HG03196 (cell line): ENCODE data around the gene RILPL1.
"Not testable (repeated sequence)": the region's sequence is repeated elsewhere in the genome, so short reads cannot be mapped to it uniquely, and the experiment has no call there.

ENCODE experiments used
- ATAC-seq: cut with Tn5 transposase; IDR thresholded peaks from one replicate; pipeline ENCODE4 v1.9.1; 2021; ENCODE audit not compliant: unreplicated experiment

The RILPL1 gene

DNA sequence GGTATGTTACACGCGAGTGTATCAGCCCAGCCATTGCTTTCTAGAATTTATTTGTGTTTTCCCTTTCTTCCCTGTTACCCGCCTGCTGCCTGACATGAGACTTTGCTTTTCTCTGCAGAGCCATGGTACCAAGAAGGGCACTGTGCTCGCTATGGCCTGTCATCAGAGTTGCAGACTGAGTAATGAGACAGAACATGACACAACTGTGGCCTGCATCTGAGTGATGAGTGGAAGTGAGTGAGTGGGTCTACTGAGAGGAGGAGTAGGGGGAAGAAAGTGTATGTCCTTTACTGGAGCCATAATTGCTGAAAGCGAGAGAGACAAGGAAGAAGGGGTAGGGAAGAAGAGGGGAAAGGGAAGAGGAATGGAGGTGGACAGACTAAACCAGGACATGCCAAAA, 2.9 kb downstream of the RILPL1 start:
- no peak for ATAC-seq

GRCh38 chr12:123529686-123530085, 3.8 kb downstream of the RILPL1 start:
- no peak for ATAC-seq

- ATAC-seq = no peak
These were observed 4.7 kb downstream of the RILPL1 start for GRCh38 chr12:123528858-123529257.

DNA sequence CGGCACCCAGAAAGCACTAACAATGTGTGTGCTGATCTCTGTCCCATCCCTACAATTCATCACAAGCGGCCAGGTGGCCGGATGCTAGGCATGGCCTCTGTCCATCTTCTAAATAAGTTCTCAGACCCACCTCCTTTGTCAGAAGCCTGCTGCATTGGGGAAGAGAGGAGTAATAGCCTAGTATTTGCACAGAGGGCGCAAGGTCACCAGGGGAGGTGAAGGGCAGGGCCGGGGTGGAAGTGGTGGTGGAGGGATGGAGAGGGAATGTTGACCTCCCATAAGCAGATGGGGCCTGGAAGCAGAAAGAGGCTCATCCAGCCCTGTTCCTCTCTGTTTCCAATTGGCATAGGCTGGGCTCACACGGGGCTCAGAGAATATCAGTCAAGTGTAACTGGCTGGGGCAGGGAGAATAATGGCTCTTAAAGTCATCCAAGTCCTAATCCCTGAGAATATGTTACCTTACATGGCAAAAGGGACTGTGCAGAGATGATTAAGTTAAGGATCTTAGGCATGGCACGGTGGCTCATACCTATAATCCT, 6.9 kb downstream of the RILPL1 start:
- no peak for ATAC-seq

DNA sequence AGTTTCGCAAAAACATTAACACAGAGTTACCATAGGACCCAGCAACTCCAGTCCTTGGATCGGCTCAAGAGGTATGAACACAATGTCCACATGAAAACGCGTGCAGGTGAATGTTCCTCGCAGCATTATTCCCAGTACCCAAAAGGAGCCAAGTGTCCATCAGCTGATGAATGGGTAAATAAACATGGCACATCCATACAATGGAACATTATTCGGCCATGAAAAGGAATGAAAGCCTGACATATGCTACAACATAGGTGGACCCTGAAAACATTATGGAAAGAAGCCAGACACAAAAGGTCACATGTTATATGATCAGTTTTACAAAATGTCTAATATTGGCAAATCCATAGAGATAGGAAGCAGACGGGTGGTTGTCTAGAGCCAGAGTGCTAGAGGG, 9.1 kb downstream of the RILPL1 start:
- ATAC-seq = no peak

DNA sequence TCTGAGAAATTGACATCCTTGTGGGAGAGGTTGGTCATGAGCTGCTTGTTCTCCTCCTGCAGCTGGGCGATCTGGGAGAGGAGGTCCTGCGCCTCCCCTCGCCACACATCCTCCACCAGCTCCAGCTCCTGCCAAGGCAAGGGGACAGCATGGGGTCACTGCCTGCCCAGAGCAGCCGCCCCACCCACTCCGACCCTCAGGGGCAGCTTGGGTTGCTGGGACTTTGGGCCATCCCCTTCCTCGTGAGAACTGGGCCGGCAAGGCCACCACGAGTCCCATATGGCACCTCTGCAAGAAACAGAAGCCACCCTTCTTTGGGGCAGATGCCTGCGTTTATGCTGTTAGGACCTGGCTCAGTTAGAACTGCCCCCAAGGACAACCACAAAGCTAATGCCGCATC, 10.0 kb downstream of the RILPL1 start:
- ATAC-seq = no peak

DNA sequence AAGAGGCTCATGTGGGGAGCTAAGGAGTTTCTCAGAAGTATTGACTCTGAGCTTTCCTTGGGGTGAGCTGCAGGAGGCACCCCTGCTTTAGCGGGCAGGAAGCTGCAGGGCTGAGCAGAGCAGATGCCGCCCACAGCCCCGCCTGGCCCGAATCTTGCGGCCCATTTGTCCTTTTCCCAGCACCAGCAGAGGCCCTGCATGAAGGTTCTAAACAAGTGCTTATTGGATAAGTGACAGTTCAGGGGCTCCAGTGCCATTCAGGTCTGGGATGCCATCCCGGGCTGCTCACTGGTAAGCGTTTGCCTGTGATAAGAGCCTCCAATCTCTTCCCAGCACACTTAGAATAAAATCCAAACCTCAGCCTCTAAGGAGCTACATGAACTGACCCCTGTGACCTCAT, 11.4 kb downstream of the RILPL1 start:
- no peak for ATAC-seq

DNA sequence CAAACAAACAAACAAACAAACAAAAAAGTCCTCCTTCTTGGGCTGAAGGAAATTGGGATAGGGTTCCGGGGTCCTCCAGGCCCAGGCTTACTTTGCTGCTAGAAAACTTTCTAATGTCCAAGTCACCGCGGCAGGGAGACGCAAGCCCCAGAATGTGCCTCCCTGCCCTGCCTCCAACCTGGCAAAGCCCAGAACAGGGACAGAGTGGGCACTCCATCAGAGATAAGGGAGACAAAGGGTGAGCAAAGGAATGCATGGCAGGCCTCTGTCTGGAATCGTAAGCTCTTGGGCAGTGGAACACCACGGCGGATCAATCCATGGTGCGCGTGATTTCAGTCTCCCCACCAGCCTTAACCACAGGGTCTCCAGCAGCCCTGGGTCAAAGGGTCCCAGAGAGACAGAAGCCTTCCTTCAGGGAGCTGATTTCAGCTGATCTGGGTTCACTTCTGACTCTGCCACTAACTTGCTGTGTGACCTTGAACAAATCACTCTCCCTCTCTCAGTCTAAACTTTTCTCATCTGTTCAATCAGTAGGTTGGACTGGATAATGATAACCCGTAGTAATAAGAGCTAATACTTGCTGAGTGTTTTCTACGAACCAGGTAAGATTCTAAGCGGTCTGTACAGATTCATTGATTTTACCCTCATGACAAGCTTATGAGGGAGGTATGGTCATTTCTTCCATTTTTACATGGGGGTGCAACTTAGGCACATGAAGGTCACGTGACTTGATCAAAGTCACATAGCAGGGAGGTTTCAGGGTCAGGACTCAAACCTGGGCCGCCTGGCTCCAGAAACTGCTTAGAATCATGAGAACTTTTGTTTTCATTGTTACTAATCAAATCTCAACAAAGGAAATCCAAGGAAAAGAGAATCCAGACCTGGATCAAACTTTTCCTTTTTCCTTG, 12.7 kb downstream of the RILPL1 start:
- no peak for ATAC-seq

GRCh38 chr12:123519141-123520001, 14.1 kb downstream of the RILPL1 start:
- no peak for ATAC-seq

- ATAC-seq = no peak
These were observed 17.2 kb downstream of the RILPL1 start for GRCh38 chr12:123516216-123516780.

- ATAC-seq = not testable (repeated sequence)
These were observed 18.8 kb downstream of the RILPL1 start for GRCh38 chr12:123514582-123515221.

- no peak for ATAC-seq
These were observed 19.7 kb downstream of the RILPL1 start for GRCh38 chr12:123513805-123514204.

DNA sequence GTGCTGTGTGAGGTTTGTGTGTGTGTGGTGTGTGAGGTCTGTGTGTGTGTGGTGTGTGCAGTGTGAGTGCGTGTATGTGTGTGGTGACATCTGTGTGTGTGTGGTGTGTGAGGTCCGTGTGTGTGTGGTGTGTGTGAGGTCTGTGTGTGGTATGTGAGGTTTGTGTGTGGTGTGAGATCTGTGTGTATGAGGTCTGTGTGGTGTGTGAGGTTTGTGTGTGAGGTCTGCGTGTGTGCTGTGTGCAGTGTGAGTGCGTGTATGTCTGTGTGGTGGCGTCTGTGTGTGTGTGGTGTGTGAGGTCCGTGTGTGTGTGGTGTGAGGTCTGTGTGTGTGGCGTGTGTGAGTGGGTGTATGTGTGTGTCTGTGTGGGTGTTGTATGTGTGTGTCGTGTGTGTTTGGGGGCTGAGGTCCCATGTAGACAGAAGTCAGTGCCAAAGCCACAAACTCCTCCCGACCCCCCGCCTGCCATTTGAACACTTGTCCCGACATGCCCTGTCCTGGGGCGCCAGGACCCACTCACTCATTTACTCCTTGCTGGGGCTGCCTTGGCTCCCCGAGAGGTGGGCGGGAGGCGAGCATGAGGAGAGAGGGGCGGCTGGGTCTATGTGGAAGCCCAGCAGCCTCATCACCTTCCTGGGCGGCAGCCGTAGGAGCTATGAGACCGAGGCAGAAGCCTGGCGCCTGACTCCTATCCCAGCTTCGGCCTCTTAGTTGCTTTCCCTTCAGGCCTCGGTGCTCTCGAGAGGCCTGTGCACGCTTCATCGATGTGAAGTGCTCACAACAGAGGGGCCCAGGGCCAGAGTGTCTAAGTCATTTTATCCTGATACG, 20.5 kb downstream of the RILPL1 start:
- ATAC-seq = no peak

DNA sequence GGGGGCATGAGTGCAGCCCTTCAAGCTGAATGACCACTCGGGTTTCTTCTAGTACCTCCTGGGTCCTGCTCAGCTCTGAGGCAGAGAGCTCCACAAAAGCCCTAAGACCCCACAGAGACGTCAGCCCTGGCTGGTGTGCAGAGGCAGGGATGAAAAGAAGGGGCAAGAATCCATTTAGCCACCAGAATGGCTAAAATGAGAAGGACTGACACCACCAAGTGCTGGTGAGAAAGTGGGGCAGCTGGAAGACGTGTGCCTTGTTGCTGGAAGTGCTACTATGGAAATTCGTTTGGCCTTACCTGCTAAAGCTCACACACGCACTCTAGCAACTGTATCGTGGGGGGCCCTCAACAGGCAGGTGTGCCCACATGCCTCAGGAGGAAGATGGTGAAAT, 26.7 kb downstream of the RILPL1 start:
- no peak for ATAC-seq

DNA sequence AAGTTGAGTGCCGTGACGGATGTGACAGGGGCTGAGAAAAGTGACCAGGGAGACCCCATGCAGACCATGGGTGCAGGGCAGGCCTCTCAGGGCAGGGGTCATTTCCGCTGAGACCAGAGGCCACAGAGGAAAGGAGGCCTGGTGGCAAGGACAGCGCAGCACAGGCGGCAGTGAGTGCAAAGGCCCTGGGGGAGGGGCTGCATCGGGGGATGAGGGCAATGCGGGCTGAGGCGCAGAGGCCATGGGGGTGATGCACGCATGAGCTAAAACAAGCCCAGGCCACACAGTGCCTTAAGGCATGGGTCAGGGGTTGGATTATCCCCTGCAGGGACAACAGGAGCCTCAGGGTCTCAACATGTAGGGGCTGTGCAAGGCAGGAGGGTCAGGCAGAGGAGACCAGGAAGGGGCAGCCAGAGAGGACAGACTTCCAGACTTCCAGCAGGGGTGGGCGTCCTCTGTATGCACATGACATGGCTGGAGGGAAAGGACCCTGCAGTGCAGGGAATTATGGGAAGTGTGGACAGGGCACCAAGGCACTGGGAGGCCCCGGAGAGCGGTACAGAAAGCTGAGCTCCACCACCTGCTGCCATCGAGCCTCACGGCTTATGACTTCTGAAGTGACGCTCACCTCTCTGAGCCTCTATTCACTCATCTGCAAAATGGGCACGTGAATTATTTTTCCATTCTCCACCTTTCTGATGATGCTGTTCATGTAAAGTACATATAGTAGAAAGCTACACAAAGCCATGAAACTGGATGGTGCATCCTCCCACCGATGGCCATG, 27.3 kb downstream of the RILPL1 start:
- no peak for ATAC-seq

DNA sequence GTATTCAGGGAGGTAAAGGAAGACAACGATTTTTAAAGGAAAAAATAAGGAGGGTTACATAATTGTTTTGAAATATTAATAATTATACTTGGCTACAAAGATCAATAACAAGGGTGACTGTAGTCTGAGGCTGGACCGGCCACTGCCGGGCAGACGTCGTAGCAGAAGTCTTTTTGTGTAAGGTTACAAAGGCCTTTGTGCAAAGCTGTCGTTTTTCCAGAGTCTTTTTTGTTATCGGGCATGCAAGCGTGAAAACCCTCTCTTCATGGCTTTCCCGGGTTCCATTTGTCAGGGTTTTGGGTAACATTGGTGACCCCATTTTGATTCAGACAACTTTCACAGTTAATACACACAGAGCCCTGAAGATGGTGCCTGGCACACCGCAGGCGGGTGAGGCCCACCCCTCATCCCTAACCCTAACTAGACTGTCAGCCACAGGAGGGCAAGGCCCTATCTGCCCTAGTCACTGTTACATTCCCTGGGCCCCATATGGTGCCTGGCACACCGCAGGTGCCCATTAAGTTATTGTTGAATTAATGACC, 31.3 kb downstream of the RILPL1 start:
- no peak for ATAC-seq

DNA sequence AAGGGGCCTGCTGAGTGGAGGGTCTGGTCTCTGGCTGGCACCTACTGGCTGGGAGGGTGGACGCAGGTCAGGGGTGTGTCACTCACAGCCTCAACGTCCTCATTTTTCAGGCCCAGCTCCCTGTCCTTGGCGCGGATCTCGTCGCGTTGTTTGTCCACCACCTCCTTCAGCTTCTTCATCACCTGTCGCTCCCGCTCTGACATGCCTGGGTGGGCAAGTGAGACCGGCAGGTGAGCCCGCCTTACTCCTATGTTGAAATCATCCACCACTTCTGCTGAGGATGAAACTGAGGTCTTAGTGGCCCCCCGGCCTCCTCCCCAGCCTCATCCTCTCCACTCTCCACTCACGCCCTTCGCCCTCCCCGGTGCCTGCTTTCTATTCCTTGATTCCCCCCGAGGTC, 34.2 kb downstream of the RILPL1 start:
- ATAC-seq = no peak

DNA sequence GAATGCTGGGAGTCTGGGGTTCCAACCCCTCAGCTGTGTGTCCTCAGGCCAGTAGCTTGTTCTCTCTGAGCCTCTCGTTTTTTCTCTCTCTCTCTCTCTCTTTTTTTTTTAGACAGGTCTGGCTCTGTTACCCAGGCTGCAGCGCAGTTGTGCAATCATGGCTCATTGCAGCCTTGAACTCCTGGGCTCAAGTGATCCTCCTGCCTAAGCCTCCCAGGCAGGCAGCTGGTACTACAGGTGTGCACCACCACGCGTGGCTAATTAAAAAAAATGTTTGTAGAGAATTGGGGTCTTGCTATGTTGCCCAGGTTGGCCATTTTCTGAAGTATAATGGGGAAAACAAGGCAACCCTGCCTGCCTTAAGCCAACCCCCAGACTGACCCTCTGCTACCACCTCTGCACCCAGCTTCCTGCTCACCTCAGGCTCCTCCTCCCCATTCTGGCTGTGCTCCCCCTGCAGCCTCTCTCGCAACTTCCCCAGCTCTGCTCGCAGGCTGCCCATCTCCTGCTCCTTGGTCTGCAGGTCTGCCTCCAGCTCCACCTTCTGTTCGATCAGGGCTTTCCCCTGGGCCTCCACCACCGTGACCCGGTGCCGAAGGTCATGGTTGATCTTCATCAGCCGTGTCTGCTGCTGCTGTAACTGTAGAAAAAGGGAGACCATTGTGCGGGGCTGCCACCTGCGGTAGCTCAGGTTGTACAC, 35.2 kb downstream of the RILPL1 start:
- ATAC-seq = no peak
